ENCODE results near the gene KCNJ6. TPM values are rescaled to one million over a fixed set of nuclear protein-coding genes. Genes with fewer than 3 reads are reported as not detected.

The KCNJ6 gene
- polyA plus RNA-seq, 1 of the 3 experiments (the other 2 are of a cell fraction) = not detected

- no peaks in the 10 kb centered on the region for H3K9me2 ChIP-seq
- H3K27me3 ChIP-seq (ENCODE audit: insufficient read depth) = no peaks in the 10 kb centered on the region
- TF ChIP-seq, protein P1, sequence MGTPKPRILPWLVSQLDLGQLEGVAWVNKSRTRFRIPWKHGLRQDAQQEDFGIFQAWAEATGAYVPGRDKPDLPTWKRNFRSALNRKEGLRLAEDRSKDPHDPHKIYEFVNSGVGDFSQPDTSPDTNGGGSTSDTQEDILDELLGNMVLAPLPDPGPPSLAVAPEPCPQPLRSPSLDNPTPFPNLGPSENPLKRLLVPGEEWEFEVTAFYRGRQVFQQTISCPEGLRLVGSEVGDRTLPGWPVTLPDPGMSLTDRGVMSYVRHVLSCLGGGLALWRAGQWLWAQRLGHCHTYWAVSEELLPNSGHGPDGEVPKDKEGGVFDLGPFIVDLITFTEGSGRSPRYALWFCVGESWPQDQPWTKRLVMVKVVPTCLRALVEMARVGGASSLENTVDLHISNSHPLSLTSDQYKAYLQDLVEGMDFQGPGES (IDR thresholded peaks at IDR 0.05; ENCODE audit: low read depth, low read length) = no peak
- TF ChIP-seq CHD2 (IDR thresholded peaks at IDR 0.05; ENCODE audit: low read length, partially characterized antibody) (no peak), TAF1 (IDR thresholded peaks at IDR 0.05; ENCODE audit: borderline replicate concordance, low read depth, low read length) (no peak), MEF2A (IDR thresholded peaks at IDR 0.05; ENCODE audit: borderline replicate concordance, low read depth) (no peak), SIN3A (IDR thresholded peaks at IDR 0.05; ENCODE audit: borderline replicate concordance, low read depth, low read length) (no peak), FOXM1 (IDR thresholded peaks at IDR 0.05; ENCODE audit: low read depth) (no peak), FOSL2 (IDR thresholded peaks at IDR 0.05; ENCODE audit: borderline replicate concordance, low read depth) (no peak), POLR2AphosphoS5 (IDR thresholded peaks at IDR 0.05; ENCODE audit: low read depth, low read length) (no peak), SMC3 (IDR thresholded peaks at IDR 0.05; ENCODE audit: low read depth, low read length) (no peak), MXI1 (IDR thresholded peaks at IDR 0.05; ENCODE audit: low read depth, low read length) (no peak), TEAD4 (IDR thresholded peaks at IDR 0.05; ENCODE audit: borderline replicate concordance, insufficient read depth) (no peak), FOXJ3 (CRISPR knock-in tag; IDR thresholded peaks at IDR 0.05) (no peak), NFIC (IDR thresholded peaks at IDR 0.05; ENCODE audit: borderline replicate concordance) (no peak), RXRA (IDR thresholded peaks at IDR 0.05; ENCODE audit: borderline replicate concordance, low read depth) (no peak), EZH2phosphoT487 (IDR thresholded peaks at IDR 0.05; ENCODE audit: borderline replicate concordance, low read depth) (no peak)
- TF ChIP-seq, protein P2, sequence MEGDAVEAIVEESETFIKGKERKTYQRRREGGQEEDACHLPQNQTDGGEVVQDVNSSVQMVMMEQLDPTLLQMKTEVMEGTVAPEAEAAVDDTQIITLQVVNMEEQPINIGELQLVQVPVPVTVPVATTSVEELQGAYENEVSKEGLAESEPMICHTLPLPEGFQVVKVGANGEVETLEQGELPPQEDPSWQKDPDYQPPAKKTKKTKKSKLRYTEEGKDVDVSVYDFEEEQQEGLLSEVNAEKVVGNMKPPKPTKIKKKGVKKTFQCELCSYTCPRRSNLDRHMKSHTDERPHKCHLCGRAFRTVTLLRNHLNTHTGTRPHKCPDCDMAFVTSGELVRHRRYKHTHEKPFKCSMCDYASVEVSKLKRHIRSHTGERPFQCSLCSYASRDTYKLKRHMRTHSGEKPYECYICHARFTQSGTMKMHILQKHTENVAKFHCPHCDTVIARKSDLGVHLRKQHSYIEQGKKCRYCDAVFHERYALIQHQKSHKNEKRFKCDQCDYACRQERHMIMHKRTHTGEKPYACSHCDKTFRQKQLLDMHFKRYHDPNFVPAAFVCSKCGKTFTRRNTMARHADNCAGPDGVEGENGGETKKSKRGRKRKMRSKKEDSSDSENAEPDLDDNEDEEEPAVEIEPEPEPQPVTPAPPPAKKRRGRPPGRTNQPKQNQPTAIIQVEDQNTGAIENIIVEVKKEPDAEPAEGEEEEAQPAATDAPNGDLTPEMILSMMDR (IDR thresholded peaks at IDR 0.05) = no peak
- TF ChIP-seq, protein P3, sequence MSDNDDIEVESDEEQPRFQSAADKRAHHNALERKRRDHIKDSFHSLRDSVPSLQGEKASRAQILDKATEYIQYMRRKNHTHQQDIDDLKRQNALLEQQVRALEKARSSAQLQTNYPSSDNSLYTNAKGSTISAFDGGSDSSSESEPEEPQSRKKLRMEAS (IDR thresholded peaks at IDR 0.05; ENCODE audit: low read depth) = no peak
- TF ChIP-seq, protein P4, sequence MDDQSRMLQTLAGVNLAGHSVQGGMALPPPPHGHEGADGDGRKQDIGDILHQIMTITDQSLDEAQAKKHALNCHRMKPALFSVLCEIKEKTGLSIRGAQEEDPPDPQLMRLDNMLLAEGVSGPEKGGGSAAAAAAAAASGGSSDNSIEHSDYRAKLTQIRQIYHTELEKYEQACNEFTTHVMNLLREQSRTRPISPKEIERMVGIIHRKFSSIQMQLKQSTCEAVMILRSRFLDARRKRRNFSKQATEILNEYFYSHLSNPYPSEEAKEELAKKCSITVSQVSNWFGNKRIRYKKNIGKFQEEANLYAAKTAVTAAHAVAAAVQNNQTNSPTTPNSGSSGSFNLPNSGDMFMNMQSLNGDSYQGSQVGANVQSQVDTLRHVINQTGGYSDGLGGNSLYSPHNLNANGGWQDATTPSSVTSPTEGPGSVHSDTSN (IDR thresholded peaks at IDR 0.05) = no peak
- H3K9ac ChIP-seq = no peak overlapping the region
- no peak overlapping the region for H3K27ac ChIP-seq (ENCODE audit: low read depth in 2 of 2, low read length in 1 of 2)
- no peak overlapping the region for H3K4me3 ChIP-seq (ENCODE audit: low read depth in 2 of 2, low read length in 1 of 2)
- no peak overlapping the region for H3K4me2 ChIP-seq
- ChIA-PET POLR2A (interaction anchor here (0.6 kb wide), 1 partner anchor 209 kb away, joined by 3 read pairs; no protein-coding TSS in a partner anchor), CTCF (no interaction called here)
- no peak overlapping the region for H2AFZ ChIP-seq (ENCODE audit: low read depth)
- no peaks in the 10 kb centered on the region for H3F3A ChIP-seq (replicated peaks; ENCODE audit: insufficient read depth)
- no peak for DNase-seq
- no peaks in the 10 kb centered on the region for H3K36me3 ChIP-seq (replicated peaks in 1 of 2; ENCODE audit: control insufficient read depth in 1 of 2, insufficient read depth in 2 of 2, low read length in 1 of 2)
- no peaks in the 10 kb centered on the region for H3K4me1 ChIP-seq (ENCODE audit: control insufficient read depth in 1 of 2, insufficient read depth in 2 of 2, low read depth in 1 of 2, low read length in 1 of 2)
- no peaks in the 10 kb centered on the region for H3K9me3 ChIP-seq
- 8% methylated on average over 3 of the region's 5 CpGs for WGBS (ENCODE audit: low lambda C conversion rate)
- H3K79me2 ChIP-seq (ENCODE audit: insufficient read depth) = no peaks in the 10 kb centered on the region
- H4K20me1 ChIP-seq (ENCODE audit: insufficient read depth) = no peaks in the 10 kb centered on the region
These were observed 19.5 kb downstream of the KCNJ6 start for GRCh38 chr21:37896788-37897187.
